Suprapubic skin (tissue), 4 donors: ENCODE measurements around the gene TAF11L10. TPM values are rescaled to one million over a fixed set of nuclear protein-coding genes. Genes with fewer than 3 reads are reported as not detected.
"Not testable (repeated sequence)": the region's sequence is repeated elsewhere in the genome, so short reads cannot be mapped to it uniquely, and the experiment has no call there.

Experiments
- DNase-seq, 2 donors: peaks; one replicate each; pipeline ENCODE4 v3.0.0-alpha.2; 2019; ENCODE audit warnings: low spot score in 2 of 2
- H3K27ac ChIP-seq: fragments of 200-600 bp; sonication (generic); one replicate; pipeline ENCODE4 v1.5.1; 2019
- H3K27me3 ChIP-seq: fragments of 200-600 bp; sonication (generic); one replicate; pipeline ENCODE4 v1.5.1; 2019
- H3K36me3 ChIP-seq: fragments of 200-600 bp; sonication (generic); one replicate; pipeline ENCODE4 v1.5.1; 2019
- H3K4me1 ChIP-seq: fragments of 200-600 bp; sonication (generic); one replicate; pipeline ENCODE4 v1.5.1; 2019
- H3K4me3 ChIP-seq: fragments of 200-600 bp; sonication (generic); one replicate; pipeline ENCODE4 v1.5.1; 2019; ENCODE audit warnings: mild to moderate bottlenecking
- H3K9me3 ChIP-seq: fragments of 200-600 bp; sonication (generic); one replicate; pipeline ENCODE4 v1.5.1; 2019
- CTCF ChIP-seq, 2 donors: fragments of 200-600 bp in 1 of 2; fragments of 450-650 bp in 1 of 2; sonication (generic) in 1 of 2; IDR thresholded peaks; one replicate each; pipeline ENCODE4 v1.5.1; 2016 to 2019; ENCODE audit warnings: antibody characterized with exemption in 2 of 2, mild to moderate bottlenecking in 1 of 2, moderate library complexity in 1 of 2
- EP300 ChIP-seq: sonication (generic); formaldehyde crosslinking; IDR thresholded peaks from one replicate; pipeline ENCODE4 v1.6.1; 2017; ENCODE audit warnings: antibody characterized with exemption
- POLR2A ChIP-seq, 2 donors: fragments of 450-650 bp; IDR thresholded peaks; one replicate each; pipeline ENCODE4 v1.6.1; 2017; ENCODE audit warnings: antibody characterized with exemption in 2 of 2, mild to moderate bottlenecking in 2 of 2, moderate library complexity in 2 of 2
- POLR2AphosphoS5 ChIP-seq, 3 donors: sonication (generic); formaldehyde crosslinking; IDR thresholded peaks; one replicate each; pipeline ENCODE4 v1.6.1; 2017; ENCODE audit warnings: antibody characterized with exemption in 3 of 3
- WGBS: methylation state at CpG from one replicate; pipeline ENCODE4 v1.1.5; 2018; 5-methylcytosine and 5-hydroxymethylcytosine counted together
- total RNA-seq, 4 donors: library from RNA; depleted of rRNA; stranded (reverse); fragments of >200 nt; gene quantifications; one replicate each; pipeline ENCODE4 v1.1.0, GENCODE V29; 2016

TAF11L10 gene
- total RNA-seq, 4 donors from 2014 or later = not detected

DNA sequence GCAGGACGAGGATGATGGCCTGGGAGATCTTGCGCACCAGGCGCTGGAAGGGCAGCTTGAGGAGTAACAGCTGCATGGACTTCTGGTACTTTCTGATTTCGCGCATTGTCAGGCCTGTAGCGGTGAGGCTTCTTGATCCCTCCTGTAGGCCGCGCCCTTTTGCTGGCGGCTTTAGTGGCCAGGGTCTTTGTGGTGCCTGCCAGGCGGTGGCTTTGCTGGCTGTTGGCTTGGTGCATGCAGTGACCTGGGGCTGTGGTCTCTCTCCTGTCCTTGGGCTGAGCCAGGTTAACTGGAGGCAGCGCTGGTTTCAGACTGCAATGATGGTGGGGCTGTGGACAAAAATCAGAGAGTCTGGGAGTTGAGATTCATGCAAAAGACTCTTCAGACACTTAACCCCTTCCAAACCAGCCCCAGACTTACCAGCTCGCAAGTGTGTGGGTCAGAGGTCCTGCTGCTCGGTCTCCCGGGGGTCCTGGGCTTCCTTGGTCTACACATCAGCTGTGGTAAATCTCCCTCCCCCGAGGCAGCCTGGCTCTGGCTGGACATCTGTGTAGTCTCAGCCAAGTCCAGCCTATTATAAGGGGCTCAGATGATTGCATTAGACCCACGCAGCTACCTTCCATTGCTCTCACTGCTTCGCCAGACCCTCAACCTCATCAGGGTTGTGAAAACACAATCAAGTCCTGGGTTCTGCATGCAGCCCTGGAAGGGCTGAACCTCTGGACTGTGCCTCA lies 17.4 kb upstream of the TAF11L10 start:
- no peaks in the 10 kb centered on the region for H3K9me3 ChIP-seq
- H3K27me3 ChIP-seq = no peaks in the 10 kb centered on the region
- no peak overlapping the region for H3K27ac ChIP-seq
- no peaks in the 10 kb centered on the region for H3K36me3 ChIP-seq
- no peak for DNase-seq
- TF ChIP-seq POLR2AphosphoS5 (IDR thresholded peaks at IDR 0.05) = no peak
- no peak for TF ChIP-seq EP300
- TF ChIP-seq CTCF (IDR thresholded peaks at IDR 0.05) = no peak
- no peak for TF ChIP-seq POLR2A (IDR thresholded peaks at IDR 0.05)
- H3K4me1 ChIP-seq = no peaks in the 10 kb centered on the region
- 91% methylated on average over 11 of the region's 17 CpGs for WGBS
- H3K4me3 ChIP-seq = no peak overlapping the region

- WGBS = 61% methylated on average over 2 of the region's 2 CpGs
- not testable (repeated sequence) for DNase-seq, H3K27me3 ChIP-seq, H3K36me3 ChIP-seq, H3K4me3 ChIP-seq, H3K27ac ChIP-seq, H3K4me1 ChIP-seq, H3K9me3 ChIP-seq
These were observed 12.5 kb upstream of the TAF11L10 start, which contains the start of gene TAF11L12 for GRCh38 chr5:17610092-17610491. TAF11L12 (plus strand) TSS chr5:17610392.

DNA sequence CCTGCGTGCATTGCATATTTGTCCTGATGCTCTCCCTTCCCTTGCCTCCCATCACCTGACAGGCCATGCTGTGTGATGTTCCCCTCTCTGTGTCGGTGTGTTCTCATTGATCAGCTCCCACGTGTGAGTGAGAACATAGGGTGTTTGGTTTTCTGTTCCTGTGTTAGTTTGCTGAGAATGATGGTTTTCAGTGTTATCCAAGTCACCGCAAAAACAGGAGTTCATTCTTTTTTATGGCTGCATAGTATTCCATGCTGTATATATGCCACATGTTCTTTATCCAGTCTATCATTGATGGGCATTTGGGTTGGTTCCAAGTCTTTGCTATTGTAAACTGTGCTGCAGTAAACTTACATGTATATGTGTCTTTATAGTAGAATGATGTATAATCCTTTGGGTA lies 9.8 kb upstream of the TAF11L10 start:
- not testable (repeated sequence) for H3K27ac ChIP-seq, H3K27me3 ChIP-seq, H3K4me3 ChIP-seq, H3K36me3 ChIP-seq, DNase-seq, H3K4me1 ChIP-seq, H3K9me3 ChIP-seq
- WGBS = 95% methylated on average over 4 of the region's 4 CpGs

DNA sequence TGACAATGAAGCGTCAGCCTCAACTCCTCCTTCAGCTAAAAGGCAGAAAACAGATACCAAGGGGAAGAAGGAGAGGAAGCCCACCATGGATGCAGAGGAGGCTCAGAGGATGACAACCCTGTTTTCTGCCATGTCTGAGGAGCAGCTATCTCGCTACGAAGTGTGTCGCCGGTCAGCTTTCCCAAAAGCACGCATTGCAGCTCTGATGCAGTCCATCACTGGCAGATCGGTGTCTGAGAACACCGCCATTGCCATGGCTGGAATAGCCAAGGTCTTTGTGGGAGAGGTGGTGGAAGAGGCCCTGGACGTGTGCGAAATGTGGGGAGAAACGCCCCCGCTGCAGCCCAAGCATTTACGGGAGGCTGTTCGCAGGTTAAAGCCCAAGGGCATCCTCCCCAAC lies 7.3 kb upstream of the TAF11L10 start:
- DNase-seq = no peak
- Histone ChIP-seq H3K27ac (no peak overlapping the region), H3K4me1 (no peaks in the 10 kb centered on the region), H3K4me3 (no peak overlapping the region), H3K9me3 (no peaks in the 10 kb centered on the region), H3K36me3 (no peaks in the 10 kb centered on the region), H3K27me3 (no peaks in the 10 kb centered on the region)
- 98% methylated on average over 5 of the region's 14 CpGs for WGBS
- no peak for TF ChIP-seq POLR2AphosphoS5 (IDR thresholded peaks at IDR 0.05)
- TF ChIP-seq POLR2A (IDR thresholded peaks at IDR 0.05) = no peak
- TF ChIP-seq CTCF (IDR thresholded peaks at IDR 0.05) = no peak
- TF ChIP-seq EP300 = no peak

DNA sequence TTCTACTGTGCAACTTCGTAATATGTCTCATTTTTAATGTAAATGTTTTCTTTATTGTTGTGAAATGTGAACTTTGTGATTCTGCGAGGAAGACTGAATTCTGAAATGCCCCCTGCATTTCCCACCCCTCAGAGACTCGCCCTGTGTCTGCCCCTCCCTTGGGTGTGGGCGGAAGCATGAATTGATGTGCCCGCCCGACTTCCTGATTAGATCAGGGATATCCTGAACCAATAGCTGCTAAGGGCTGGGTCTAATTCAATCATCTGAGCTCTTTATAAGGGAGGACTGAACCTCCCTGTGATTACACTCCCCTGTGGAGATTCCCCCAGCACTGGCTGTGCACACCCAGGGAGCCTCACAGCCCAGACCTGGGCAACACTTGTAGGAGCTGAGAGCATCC lies 6.3 kb upstream of the TAF11L10 start, which contains the start of gene TAF11L11:
Gene TAF11L11, plus strand, starts transcription at position 304 of the 400 bp plus-strand sequence.
- H3K36me3 ChIP-seq, H3K4me1 ChIP-seq, H3K9me3 ChIP-seq, H3K27me3 ChIP-seq, H3K4me3 ChIP-seq, H3K27ac ChIP-seq, DNase-seq: not testable (repeated sequence)
- WGBS = 59% methylated on average over 3 of the region's 6 CpGs

- not testable (repeated sequence) for H3K9me3 ChIP-seq, H3K27me3 ChIP-seq, H3K4me3 ChIP-seq, H3K27ac ChIP-seq, H3K36me3 ChIP-seq, DNase-seq, H3K4me1 ChIP-seq
- 95% methylated on average over 10 of the region's 15 CpGs for WGBS
These were observed 3.4 kb downstream of the TAF11L10 start, which contains the start of gene TAF11L9 for GRCh38 chr5:17594255-17594654. TAF11L9 (minus strand) TSS chr5:17594394.

DNA sequence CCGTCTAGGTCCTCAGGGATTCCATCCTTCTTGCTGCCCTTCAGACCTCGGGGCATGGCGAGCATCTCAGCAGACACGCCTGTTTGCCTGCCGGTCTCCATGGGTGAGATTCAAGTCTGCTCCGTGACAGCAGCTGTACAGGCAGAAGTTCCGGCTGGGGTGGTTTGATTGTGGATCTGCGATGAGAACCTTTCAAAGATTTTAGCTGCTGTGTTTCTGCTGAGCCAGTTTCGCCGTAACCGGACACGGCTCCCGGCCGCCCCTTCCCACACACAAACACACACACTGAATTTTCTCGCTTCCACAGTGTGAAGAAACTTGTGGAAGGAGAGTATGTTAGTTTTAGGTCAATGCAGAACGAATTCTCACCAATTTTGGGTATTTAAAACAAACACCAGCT lies 6.8 kb downstream of the TAF11L10 start, which contains the start of gene TAF11L8:
Gene TAF11L8, minus strand, starts transcription at position 101 of the 400 bp plus-strand sequence.
- not testable (repeated sequence) for H3K4me1 ChIP-seq, H3K27me3 ChIP-seq, H3K27ac ChIP-seq, DNase-seq, H3K4me3 ChIP-seq, H3K36me3 ChIP-seq, H3K9me3 ChIP-seq
- no CpG with 5 or more reads among the region's 16 CpGs for WGBS

DNA sequence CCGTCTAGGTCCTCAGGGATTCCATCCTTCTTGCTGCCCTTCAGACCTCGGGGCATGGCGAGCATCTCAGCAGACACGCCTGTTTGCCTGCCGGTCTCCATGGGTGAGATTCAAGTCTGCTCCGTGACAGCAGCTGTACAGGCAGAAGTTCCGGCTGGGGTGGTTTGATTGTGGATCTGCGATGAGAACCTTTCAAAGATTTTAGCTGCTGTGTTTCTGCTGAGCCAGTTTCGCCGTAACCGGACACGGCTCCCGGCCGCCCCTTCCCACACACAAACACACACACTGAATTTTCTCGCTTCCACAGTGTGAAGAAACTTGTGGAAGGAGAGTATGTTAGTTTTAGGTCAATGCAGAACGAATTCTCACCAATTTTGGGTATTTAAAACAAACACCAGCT lies 12.0 kb downstream of the TAF11L10 start, which contains the start of gene TAF11L7:
Gene TAF11L7, minus strand, starts transcription at position 101 of the 400 bp plus-strand sequence.
- no CpG with 5 or more reads among the region's 16 CpGs for WGBS
- not testable (repeated sequence) for H3K9me3 ChIP-seq, H3K27ac ChIP-seq, H3K27me3 ChIP-seq, DNase-seq, H3K4me1 ChIP-seq, H3K4me3 ChIP-seq, H3K36me3 ChIP-seq

Other genes starting within 250 kb of the TAF11L10 start
- gene TAF11L2, start 99.6 kb downstream of the TAF11L10 start, total RNA-seq = not detected
- not detected for gene TAF11L3, start 79.5 kb downstream of the TAF11L10 start, total RNA-seq
- not detected for gene TAF11L4, start 76.0 kb downstream of the TAF11L10 start, total RNA-seq
- not detected for gene TAF11L5, start 72.6 kb downstream of the TAF11L10 start, total RNA-seq
- gene TAF11L6, start 69.2 kb downstream of the TAF11L10 start, total RNA-seq = not detected
- gene TAF11L7, start 12.1 kb downstream of the TAF11L10 start, total RNA-seq = not detected
- gene TAF11L8, start 6.9 kb downstream of the TAF11L10 start, total RNA-seq = not detected
- gene TAF11L9, start 3.4 kb downstream of the TAF11L10 start, total RNA-seq = not detected
- not detected for gene TAF11L11, start 6.4 kb upstream of the TAF11L10 start, total RNA-seq
- gene TAF11L12, start 12.6 kb upstream of the TAF11L10 start, total RNA-seq = not detected
- gene TAF11L13, start 34.3 kb upstream of the TAF11L10 start, total RNA-seq = not detected
- gene TAF11L14, start 36.6 kb upstream of the TAF11L10 start, total RNA-seq = not detected